WTC11 (cell line): ENCODE measurements around the gene PMAIP1. TPM values are rescaled to one million over a fixed set of nuclear protein-coding genes. Genes with fewer than 3 reads are reported as not detected.

Source experiments
- ATF1 ChIP-seq: sonication (generic); formaldehyde crosslinking; IDR thresholded peaks from 2 replicates; pipeline ENCODE4 v1.8.1; 2023; ENCODE audit warnings: mild to moderate bottlenecking, moderate library complexity, missing genetic modification reagents
- CREM ChIP-seq: sonication (generic); formaldehyde crosslinking; IDR thresholded peaks from 2 replicates; pipeline ENCODE4 v1.8.1; 2022; ENCODE audit warnings: mild to moderate bottlenecking, missing genetic modification reagents, moderate library complexity
- EMX1 ChIP-seq: fragments of 250-450 bp; sonication (Bioruptor Pico); IDR thresholded peaks from 2 replicates; pipeline ENCODE4 v1.8.0; 2021; ENCODE audit warnings: mild to moderate bottlenecking
- ETV6 ChIP-seq: sonication (generic); formaldehyde crosslinking; IDR thresholded peaks from 2 replicates; pipeline ENCODE4 v1.8.1; 2022; ENCODE audit warnings: mild to moderate bottlenecking, missing genetic modification reagents
- FOXJ3 ChIP-seq: sonication (generic); formaldehyde crosslinking; IDR thresholded peaks from 2 replicates; pipeline ENCODE4 v1.9.0; 2021; ENCODE audit warnings: missing genetic modification reagents, mild to moderate bottlenecking, borderline replicate concordance
- FOXK1 ChIP-seq: sonication (generic); formaldehyde crosslinking; IDR thresholded peaks from 2 replicates; pipeline ENCODE4 v1.8.0; 2022; ENCODE audit warnings: mild to moderate bottlenecking, moderate library complexity, missing genetic modification reagents
- FOXP1 ChIP-seq: sonication (generic); formaldehyde crosslinking; IDR thresholded peaks from 2 replicates; pipeline ENCODE4 v1.8.0; 2022; ENCODE audit warnings: missing genetic modification reagents, mild to moderate bottlenecking, moderate library complexity, borderline replicate concordance
- FOXP4 ChIP-seq: sonication (generic); formaldehyde crosslinking; IDR thresholded peaks from 2 replicates; pipeline ENCODE4 v1.8.0; 2022; ENCODE audit warnings: mild to moderate bottlenecking, missing genetic modification reagents
- GRHL2 ChIP-seq: fragments of 250-450 bp; sonication (Bioruptor Pico); IDR thresholded peaks from 2 replicates; pipeline ENCODE4 v1.8.0; 2022; ENCODE audit warnings: mild to moderate bottlenecking, moderate library complexity; ENCODE audit not compliant: insufficient replicate concordance, severe bottlenecking
- IRF2 ChIP-seq: sonication (generic); formaldehyde crosslinking; IDR thresholded peaks from 2 replicates; pipeline ENCODE4 v1.8.0; 2022; ENCODE audit warnings: low read depth, missing genetic modification reagents, borderline replicate concordance
- MAX ChIP-seq: sonication (generic); formaldehyde crosslinking; IDR thresholded peaks from 2 replicates; pipeline ENCODE4 v1.8.0; 2022; ENCODE audit warnings: mild to moderate bottlenecking, missing genetic modification reagents
- OVOL2 ChIP-seq: fragments of 250-450 bp; sonication (Bioruptor Pico); IDR thresholded peaks from 2 replicates; pipeline ENCODE4 v1.9.0; 2021; ENCODE audit warnings: mild to moderate bottlenecking, borderline replicate concordance
- PRDM15 ChIP-seq: sonication (generic); formaldehyde crosslinking; IDR thresholded peaks from 2 replicates; pipeline ENCODE4 v1.8.0; 2022; ENCODE audit warnings: missing genetic modification reagents
- RELA ChIP-seq: sonication (generic); formaldehyde crosslinking; IDR thresholded peaks from 2 replicates; pipeline ENCODE4 v1.8.1; 2022; ENCODE audit warnings: missing genetic modification reagents, mild to moderate bottlenecking, borderline replicate concordance
- SMAD3 ChIP-seq: sonication (generic); formaldehyde crosslinking; IDR thresholded peaks from 2 replicates; pipeline ENCODE4 v1.8.0; 2022; ENCODE audit warnings: missing genetic modification reagents, mild to moderate bottlenecking, borderline replicate concordance
- SMAD4 ChIP-seq: sonication (generic); formaldehyde crosslinking; IDR thresholded peaks from 2 replicates; pipeline ENCODE4 v1.8.0; 2022; ENCODE audit warnings: mild to moderate bottlenecking, missing genetic modification reagents
- SP1 ChIP-seq: sonication (generic); formaldehyde crosslinking; conservative IDR thresholded peaks from 2 replicates; pipeline ENCODE4 v1.8.1; 2022; ENCODE audit warnings: missing genetic modification reagents
- TCF7 ChIP-seq: sonication (generic); formaldehyde crosslinking; IDR thresholded peaks from 2 replicates; pipeline ENCODE4 v1.8.0; 2022; ENCODE audit warnings: mild to moderate bottlenecking, low read depth, missing genetic modification reagents, moderate library complexity
- TEAD1 ChIP-seq: sonication (generic); formaldehyde crosslinking; IDR thresholded peaks from 2 replicates; pipeline ENCODE4 v1.8.0; 2022; ENCODE audit warnings: mild to moderate bottlenecking, missing genetic modification reagents
- ZNF396 ChIP-seq: fragments of 250-450 bp; sonication (Bioruptor Pico); IDR thresholded peaks from 2 replicates; pipeline ENCODE4 v1.8.0; 2021; ENCODE audit warnings: mild to moderate bottlenecking, moderate library complexity, borderline replicate concordance
- total RNA-seq: library from RNA; stranded (reverse); gene quantifications from 3 replicates; pipeline ENCODE4 v1.2.3, GENCODE V29; 2021
- TF ChIP-seq, protein P1 (sequence below): sonication (generic); formaldehyde crosslinking; IDR thresholded peaks from 2 replicates; pipeline ENCODE4 v1.8.1; 2022; ENCODE audit warnings: mild to moderate bottlenecking, moderate library complexity, missing genetic modification reagents
- TF ChIP-seq, protein P2 (sequence below): sonication (generic); formaldehyde crosslinking; IDR thresholded peaks from 2 replicates; pipeline ENCODE4 v1.8.1; 2023; ENCODE audit warnings: mild to moderate bottlenecking, moderate library complexity, missing genetic modification reagents
- TF ChIP-seq, protein P3 (sequence below): sonication (generic); formaldehyde crosslinking; IDR thresholded peaks from 2 replicates; pipeline ENCODE4 v1.8.1; 2022; ENCODE audit warnings: low read depth, mild to moderate bottlenecking, moderate library complexity, missing genetic modification reagents, borderline replicate concordance
- TF ChIP-seq, protein P4 (sequence below): fragments of 250-450 bp; sonication (Bioruptor Pico); conservative IDR thresholded peaks from 2 replicates; pipeline ENCODE4 v1.9.0; 2021; ENCODE audit warnings: mild to moderate bottlenecking
- TF ChIP-seq, protein P5 (sequence below): sonication (generic); formaldehyde crosslinking; IDR thresholded peaks from 2 replicates; pipeline ENCODE4 v1.8.0; 2023; ENCODE audit warnings: missing genetic modification reagents

PMAIP1 gene
- total RNA-seq, 1 experiment from 2014 or later: 152 TPM

GRCh38 chr18:59899298-59900221 lies at the start of gene PMAIP1 (continued):
- TF ChIP-seq MAX (CRISPR knock-in tag) (no peak; the same call in 1 of the 2 replicates), OVOL2 (no peak), ATF1 (CRISPR knock-in tag) (no peak), SMAD3 (CRISPR knock-in tag) (peak; percentile 84), TCF7 (CRISPR knock-in tag) (no peak; the same call in 1 of the 2 replicates), RELA (peak; percentile 63; the same call in 1 of the 2 replicates), FOXJ3 (CRISPR knock-in tag) (no peak), GRHL2 (no peak), FOXK1 (CRISPR knock-in tag) (peak; percentile 66; the same call in 1 of the 2 replicates), FOXP1 (CRISPR knock-in tag) (peak; percentile 49; the same call in 1 of the 2 replicates), ETV6 (CRISPR knock-in tag) (peak; percentile 71), FOXP4 (peak; percentile 67), PRDM15 (CRISPR knock-in tag) (no peak), SP1 (CRISPR knock-in tag) (peak; percentile 90; the same call in 1 of the 2 replicates), SMAD4 (no peak), CREM (CRISPR knock-in tag) (0 out of 2 replicates have a peak, but pooled peaks have one; percentile 60), EMX1 (no peak), ZNF396 (CRISPR knock-in tag) (no peak), TEAD1 (CRISPR knock-in tag) (peak; percentile 87), IRF2 (CRISPR knock-in tag) (no peak)
- TF ChIP-seq, protein P1, sequence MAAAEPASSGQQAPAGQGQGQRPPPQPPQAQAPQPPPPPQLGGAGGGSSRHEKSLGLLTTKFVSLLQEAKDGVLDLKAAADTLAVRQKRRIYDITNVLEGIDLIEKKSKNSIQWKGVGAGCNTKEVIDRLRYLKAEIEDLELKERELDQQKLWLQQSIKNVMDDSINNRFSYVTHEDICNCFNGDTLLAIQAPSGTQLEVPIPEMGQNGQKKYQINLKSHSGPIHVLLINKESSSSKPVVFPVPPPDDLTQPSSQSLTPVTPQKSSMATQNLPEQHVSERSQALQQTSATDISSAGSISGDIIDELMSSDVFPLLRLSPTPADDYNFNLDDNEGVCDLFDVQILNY (CRISPR knock-in tag): peak; percentile 87
- TF ChIP-seq, protein P2, sequence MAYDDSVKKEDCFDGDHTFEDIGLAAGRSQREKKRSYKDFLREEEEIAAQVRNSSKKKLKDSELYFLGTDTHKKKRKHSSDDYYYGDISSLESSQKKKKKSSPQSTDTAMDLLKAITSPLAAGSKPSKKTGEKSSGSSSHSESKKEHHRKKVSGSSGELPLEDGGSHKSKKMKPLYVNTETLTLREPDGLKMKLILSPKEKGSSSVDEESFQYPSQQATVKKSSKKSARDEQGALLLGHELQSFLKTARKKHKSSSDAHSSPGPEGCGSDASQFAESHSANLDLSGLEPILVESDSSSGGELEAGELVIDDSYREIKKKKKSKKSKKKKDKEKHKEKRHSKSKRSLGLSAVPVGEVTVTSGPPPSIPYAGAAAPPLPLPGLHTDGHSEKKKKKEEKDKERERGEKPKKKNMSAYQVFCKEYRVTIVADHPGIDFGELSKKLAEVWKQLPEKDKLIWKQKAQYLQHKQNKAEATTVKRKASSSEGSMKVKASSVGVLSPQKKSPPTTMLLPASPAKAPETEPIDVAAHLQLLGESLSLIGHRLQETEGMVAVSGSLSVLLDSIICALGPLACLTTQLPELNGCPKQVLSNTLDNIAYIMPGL: peak; percentile 79
- TF ChIP-seq, protein P3, sequence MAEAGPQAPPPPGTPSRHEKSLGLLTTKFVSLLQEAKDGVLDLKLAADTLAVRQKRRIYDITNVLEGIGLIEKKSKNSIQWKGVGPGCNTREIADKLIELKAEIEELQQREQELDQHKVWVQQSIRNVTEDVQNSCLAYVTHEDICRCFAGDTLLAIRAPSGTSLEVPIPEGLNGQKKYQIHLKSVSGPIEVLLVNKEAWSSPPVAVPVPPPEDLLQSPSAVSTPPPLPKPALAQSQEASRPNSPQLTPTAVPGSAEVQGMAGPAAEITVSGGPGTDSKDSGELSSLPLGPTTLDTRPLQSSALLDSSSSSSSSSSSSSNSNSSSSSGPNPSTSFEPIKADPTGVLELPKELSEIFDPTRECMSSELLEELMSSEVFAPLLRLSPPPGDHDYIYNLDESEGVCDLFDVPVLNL (CRISPR knock-in tag): no peak; the same call in 1 of the 2 replicates
- TF ChIP-seq, protein P4, sequence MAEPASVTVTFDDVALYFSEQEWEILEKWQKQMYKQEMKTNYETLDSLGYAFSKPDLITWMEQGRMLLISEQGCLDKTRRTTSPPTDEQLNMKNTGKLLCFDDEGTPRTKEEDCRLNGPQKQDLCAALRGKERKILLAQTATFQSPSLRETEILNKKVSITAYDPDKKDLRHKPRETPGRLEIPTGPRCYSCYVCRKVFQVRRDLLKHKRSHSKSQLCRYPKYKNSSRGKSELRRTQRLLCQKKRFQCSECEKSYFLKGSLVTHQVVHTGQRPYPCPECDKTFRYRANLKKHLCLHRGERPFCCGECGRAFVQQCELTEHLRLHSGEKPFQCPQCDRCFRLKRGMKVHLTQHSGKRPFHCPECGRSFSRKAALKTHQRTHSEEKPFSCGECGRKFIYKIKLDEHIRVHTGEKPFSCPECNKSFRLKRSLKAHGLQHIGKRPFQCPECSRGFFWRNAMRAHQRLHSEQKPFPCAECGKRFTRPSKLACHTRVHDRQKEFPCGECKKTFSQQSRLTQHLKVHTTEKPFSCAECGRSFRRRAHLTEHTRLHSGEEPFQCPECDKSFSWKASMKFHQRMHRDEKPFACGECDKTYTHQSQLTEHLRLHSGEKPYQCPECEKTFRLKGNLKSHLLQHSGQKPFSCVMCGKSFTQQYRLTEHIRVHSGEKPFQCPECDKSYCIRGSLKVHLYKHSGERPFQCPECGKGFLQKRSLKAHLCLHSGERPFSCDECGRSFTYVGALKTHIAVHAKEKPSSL (CRISPR knock-in tag): no peak
- TF ChIP-seq, protein P5, sequence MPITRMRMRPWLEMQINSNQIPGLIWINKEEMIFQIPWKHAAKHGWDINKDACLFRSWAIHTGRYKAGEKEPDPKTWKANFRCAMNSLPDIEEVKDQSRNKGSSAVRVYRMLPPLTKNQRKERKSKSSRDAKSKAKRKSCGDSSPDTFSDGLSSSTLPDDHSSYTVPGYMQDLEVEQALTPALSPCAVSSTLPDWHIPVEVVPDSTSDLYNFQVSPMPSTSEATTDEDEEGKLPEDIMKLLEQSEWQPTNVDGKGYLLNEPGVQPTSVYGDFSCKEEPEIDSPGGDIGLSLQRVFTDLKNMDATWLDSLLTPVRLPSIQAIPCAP (CRISPR knock-in tag): peak; percentile 19; the same call in 1 of the 2 replicates
